Neural crest cell (in vitro differentiated cells): ENCODE data around the gene AVEN. TPM values are rescaled to one million over a fixed set of nuclear protein-coding genes. Genes with fewer than 3 reads are reported as not detected.
A peak's percentile ranks its signal among the peaks of the same experiment; 100 is the strongest.

ENCODE experiments used
- DNase-seq: peaks from one replicate; pipeline ENCODE4 v3.0.0; 2021; ENCODE audit warnings: low read depth, mixed read lengths, low spot score
- H3K27ac Mint-ChIP-seq: one replicate; pipeline ENCODE4 v1.8.0; 2021; ENCODE audit warnings: mild to moderate bottlenecking, mixed read lengths; ENCODE audit not compliant: unreplicated experiment
- H3K27me3 Mint-ChIP-seq: 2 replicates; pipeline ENCODE4 v1.8.0; 2021; ENCODE audit warnings: low read depth, mild to moderate bottlenecking, mixed read lengths
- H3K36me3 Mint-ChIP-seq: 2 replicates; pipeline ENCODE4 v1.8.0; 2021; ENCODE audit warnings: low read depth, mild to moderate bottlenecking, mixed read lengths
- H3K4me1 Mint-ChIP-seq: 2 replicates; pipeline ENCODE4 v1.8.0; 2021; ENCODE audit warnings: mixed read lengths
- H3K4me3 Mint-ChIP-seq: one replicate; pipeline ENCODE4 v1.8.0; 2021; ENCODE audit warnings: mild to moderate bottlenecking, mixed read lengths
- H3K9me3 Mint-ChIP-seq: 2 replicates; pipeline ENCODE4 v1.8.0; 2021; ENCODE audit warnings: mixed read lengths
- total RNA-seq: library from RNA; stranded (reverse); gene quantifications from 2 replicates; pipeline ENCODE4 v1.2.1, GENCODE V29; 2021
- TF ChIP-seq, protein P1 (sequence below): fragments of 200-600 bp; sonication (generic); conservative IDR thresholded peaks from 2 replicates; pipeline ENCODE4 v1.5.0; 2021; ENCODE audit warnings: antibody characterized with exemption, mild to moderate bottlenecking

The AVEN gene
- total RNA-seq, 1 donor from 2014 or later: 15.0 TPM

DNA sequence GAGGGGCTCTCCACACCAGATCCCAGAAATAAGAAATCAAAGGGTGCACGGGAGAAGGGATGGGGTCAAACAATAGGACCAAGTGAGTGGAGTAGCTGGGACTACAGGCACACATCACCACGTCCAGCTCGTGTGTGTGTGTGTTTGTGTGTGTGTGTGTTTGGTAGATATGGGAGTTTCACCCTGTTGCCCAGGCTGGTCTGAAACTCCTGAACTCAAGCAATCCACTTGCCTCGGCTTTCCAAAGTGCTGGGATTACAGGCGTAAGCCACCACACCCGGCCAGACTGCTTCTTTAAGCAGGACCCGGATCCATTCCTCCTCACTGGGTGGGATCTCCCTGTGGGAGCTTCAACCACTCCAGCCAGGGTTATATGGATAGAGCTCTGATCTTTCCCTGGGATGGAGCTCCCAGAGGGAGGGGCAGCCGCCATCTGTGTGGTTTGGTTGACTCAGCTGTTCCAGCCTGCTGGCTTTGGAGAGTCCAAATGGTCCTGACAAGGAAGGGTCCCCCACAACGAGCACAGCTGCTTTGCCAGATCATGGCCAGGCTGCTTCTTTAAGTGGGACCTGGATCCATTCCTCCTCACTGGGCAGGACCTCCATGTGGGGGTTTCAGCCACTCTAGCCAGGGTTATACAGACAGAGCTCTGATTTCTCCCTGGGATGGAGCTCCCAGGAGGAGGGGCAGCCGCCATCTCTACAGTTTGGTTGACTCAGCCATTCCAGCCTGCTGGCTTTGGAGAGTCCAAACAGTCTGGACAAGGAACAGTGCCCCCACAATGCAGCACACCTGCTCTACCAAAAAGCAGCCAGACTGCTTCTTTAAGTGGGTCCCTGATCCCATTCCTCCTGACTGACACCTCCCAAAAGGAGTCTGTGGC is 9.1 kb upstream of the AVEN start:
- no peak for DNase-seq
- no peak overlapping the region for H3K27ac Mint-ChIP-seq
- H3K27me3 Mint-ChIP-seq: peaks cover 25% of the 10 kb centered on the region
- H3K9me3 Mint-ChIP-seq: peaks cover 26% of the 10 kb centered on the region
- TF ChIP-seq, protein P1, sequence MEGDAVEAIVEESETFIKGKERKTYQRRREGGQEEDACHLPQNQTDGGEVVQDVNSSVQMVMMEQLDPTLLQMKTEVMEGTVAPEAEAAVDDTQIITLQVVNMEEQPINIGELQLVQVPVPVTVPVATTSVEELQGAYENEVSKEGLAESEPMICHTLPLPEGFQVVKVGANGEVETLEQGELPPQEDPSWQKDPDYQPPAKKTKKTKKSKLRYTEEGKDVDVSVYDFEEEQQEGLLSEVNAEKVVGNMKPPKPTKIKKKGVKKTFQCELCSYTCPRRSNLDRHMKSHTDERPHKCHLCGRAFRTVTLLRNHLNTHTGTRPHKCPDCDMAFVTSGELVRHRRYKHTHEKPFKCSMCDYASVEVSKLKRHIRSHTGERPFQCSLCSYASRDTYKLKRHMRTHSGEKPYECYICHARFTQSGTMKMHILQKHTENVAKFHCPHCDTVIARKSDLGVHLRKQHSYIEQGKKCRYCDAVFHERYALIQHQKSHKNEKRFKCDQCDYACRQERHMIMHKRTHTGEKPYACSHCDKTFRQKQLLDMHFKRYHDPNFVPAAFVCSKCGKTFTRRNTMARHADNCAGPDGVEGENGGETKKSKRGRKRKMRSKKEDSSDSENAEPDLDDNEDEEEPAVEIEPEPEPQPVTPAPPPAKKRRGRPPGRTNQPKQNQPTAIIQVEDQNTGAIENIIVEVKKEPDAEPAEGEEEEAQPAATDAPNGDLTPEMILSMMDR: no peak
- H3K36me3 Mint-ChIP-seq: peaks cover 19% of the 10 kb centered on the region
- H3K4me1 Mint-ChIP-seq: no peaks in the 10 kb centered on the region
- H3K4me3 Mint-ChIP-seq: no peak overlapping the region

DNA sequence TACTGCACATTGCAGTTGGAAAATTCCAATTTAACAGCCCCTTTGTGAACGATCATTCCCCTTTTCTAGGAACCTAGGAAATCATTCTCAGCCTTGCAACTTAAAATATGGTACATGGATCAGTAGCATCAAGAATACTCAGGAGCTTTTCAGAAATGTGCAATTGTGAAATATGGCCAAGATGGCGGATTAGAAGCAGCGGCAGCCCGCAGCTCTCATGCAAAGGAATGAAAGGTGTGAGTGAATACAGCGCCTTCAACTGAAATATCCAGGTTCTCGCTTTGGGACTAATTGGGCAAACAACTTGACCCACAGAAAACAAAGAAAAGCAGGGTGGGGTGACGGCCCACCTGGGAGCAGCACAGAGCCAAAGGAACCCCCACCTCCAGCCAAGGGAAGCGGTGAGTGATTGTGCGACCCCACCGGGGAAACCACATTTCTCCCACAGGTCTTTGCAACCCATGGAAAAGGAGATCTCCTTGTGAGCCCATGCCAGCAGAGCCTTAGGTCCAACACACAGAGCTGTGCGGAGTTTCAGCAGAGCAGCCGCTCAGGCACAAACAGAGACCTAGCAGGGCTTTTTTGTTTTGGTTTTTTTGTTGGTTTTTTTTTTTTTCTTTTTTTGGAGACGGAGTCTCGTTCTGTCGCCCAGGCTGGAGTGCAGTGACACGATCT is 7.6 kb upstream of the AVEN start:
- no peaks in the 10 kb centered on the region for H3K4me1 Mint-ChIP-seq
- H3K4me3 Mint-ChIP-seq: no peak overlapping the region
- peaks cover 16% of the 10 kb centered on the region for H3K27me3 Mint-ChIP-seq
- peaks cover 18% of the 10 kb centered on the region for H3K36me3 Mint-ChIP-seq
- H3K27ac Mint-ChIP-seq: no peak overlapping the region
- TF ChIP-seq, protein P1: no peak
- no peak for DNase-seq
- peaks cover 18% of the 10 kb centered on the region for H3K9me3 Mint-ChIP-seq

DNA sequence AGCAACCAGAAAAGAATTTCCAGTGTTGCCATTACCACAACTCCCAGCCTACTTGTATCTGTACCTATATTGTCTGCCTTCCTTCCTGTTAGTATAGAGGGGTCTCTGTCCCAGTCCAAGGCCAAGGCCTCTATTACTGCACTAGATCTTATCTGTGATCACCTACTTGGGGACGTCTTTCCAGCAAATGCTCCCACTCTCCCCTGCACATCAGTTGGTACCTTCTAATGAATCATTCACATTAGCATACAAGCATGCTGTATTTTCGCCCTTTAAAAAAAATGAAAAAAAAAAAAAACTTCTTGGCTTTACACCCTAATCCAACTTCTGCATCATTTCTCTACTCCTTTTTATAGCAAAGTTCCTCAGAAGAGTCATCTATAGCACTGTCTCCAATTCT is 4.8 kb upstream of the AVEN start:
- Mint-ChIP-seq H3K36me3 (no peaks in the 10 kb centered on the region), H3K9me3 (no peaks in the 10 kb centered on the region), H3K4me3 (peak overlapping the region; percentile 14), H3K27me3 (peaks cover 5% of the 10 kb centered on the region), H3K27ac (no peak overlapping the region), H3K4me1 (peaks cover 11% of the 10 kb centered on the region)
- DNase-seq: no peak
- TF ChIP-seq, protein P1: no peak

DNA sequence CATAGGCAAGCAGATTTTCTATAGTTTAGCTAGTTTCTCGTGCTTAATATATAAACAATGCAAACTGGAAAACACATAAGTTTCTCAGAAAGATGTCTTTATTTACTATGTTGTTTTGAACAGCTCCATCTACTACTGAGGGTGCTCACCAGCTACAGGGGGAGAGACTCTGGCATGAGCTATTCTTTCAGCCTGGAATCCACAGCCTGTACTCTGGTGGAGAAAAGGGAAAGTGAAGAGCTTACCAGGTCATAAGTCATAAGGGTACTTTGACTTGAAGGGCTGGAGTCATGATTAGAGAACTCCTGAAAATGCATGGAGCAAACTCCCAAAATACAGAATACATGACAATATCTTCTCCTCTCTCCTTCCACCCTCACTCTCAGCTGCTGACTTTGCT is 4.4 kb upstream of the AVEN start:
- peaks cover 11% of the 10 kb centered on the region for H3K4me1 Mint-ChIP-seq
- H3K36me3 Mint-ChIP-seq: no peaks in the 10 kb centered on the region
- H3K27ac Mint-ChIP-seq: no peak overlapping the region
- no peaks in the 10 kb centered on the region for H3K9me3 Mint-ChIP-seq
- DNase-seq: no peak
- TF ChIP-seq, protein P1: no peak
- peak overlapping the region; percentile 58 for H3K4me3 Mint-ChIP-seq
- peaks cover 5% of the 10 kb centered on the region for H3K27me3 Mint-ChIP-seq

DNA sequence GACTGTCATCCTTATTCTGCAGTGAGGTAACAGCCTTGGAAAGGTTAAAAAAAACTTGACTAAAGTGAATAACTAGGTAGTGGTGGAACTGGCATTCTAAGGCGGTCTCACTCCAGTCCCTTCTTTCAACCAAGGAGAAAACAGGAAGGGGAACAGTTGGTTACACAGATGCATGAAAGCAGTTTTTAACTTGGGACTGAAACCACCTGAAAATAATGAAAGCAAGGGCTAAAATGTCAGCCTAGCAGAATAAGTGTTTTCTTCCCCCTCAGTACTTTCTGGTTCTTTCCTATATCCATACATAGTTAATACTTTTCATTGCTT is 748 bp upstream of the AVEN start:
- Mint-ChIP-seq H3K27ac (no peak overlapping the region), H3K4me1 (peaks cover 22% of the 10 kb centered on the region), H3K9me3 (no peaks in the 10 kb centered on the region), H3K36me3 (no peaks in the 10 kb centered on the region), H3K27me3 (no peaks in the 10 kb centered on the region), H3K4me3 (peak overlapping the region; percentile 91)
- DNase-seq: no peak
- TF ChIP-seq, protein P1: no peak
